ENCODE measurements around the gene MACROD2. TPM values are rescaled to one million over a fixed set of nuclear protein-coding genes. Genes with fewer than 3 reads are reported as not detected.

Gene MACROD2
- polyA plus RNA-seq, 1 donor, result 2.7 TPM

- no peak for DNase-seq (ENCODE audit: low read depth)
Measured at GRCh38 chr20:15205719-15206118, 1210.4 kb downstream of the MACROD2 start.

GRCh38 chr20:15209537-15209936 is 1214.2 kb downstream of the MACROD2 start:
- DNase-seq (ENCODE audit: low read depth), result no peak

DNA sequence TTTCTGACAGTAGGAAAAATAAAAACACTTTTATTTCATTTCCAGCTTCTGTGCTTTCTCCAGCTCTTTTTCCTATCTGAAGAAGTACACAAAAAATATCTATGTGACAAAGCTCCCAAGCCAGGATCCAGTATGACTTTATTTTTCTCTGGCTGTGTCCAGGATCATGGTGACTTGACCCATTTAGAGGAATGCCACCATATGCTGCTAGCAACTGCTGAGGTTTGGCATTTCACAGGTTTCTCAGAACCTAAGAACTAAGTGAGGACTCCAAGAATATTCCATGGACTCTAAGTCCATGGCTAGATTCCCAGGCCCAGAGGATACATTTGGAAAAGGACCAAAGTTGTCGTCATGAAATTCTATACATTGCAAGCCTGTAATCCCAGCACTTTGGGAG is 1218.7 kb downstream of the MACROD2 start:
- no peak for DNase-seq (ENCODE audit: low read depth)

DNA sequence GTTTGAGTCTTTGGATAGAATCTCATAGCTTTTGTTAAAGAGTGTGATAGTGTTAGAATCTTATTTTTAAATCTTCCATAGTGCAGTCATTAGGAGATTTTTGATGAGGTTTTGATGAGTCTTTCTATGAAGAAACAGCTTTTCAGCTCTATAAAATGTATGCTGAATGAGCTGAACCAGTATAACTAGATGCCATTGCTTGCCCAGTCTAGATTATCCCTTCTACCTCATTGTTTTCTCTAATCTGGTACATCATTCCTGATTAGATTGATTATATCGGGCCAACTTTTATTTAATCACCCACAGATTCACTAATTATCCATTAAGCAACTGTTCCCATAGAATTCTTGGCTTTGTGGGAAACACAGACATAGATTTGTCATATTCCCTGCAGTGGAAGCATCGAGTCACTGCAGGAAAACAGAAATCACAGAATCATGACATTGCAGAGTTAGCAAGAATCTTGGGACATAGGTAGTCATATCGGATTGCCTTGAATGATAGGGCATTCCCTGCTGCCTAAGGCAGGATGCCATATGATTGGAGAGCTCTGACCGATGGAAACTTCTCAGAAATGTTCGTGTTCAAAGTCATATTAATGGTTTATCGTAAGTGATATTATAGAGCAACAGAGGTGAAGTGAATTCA is 1224.8 kb downstream of the MACROD2 start:
- DNase-seq (ENCODE audit: low read depth), result no peak

DNA sequence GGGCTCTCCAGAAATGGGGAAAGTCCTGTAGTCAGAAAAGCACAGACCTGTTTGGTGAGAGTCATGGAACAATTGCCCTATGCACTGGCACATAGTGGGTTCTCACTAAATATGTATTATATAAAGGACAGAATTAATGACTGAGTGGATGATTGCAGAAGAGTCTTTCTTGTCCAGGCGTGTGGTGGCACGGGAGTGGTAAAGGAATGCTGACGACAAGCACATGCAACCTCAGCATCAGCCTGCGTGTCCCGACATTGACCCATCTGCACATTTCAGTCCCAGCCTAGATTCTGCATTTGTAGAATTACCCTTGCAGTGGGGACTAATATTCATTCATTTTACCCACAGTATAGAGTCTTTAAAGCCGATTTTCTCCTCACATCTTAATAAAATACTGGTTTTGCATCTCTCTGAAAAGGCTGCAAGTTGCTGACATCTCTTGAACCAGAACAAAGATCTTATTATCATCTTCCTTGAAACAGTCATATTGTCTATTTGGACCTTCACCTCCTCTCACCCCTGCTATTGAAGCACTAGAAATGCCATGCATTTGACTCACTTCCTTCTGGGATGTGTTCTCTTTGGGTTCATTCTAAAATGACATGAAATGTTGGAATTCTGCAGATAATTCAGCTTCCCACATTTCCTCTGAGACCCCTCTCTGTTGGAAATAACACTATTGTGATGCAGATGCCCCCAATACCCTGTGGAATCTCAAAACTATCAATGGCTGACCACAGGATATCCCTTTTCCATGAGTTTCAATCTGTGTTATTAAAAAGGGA is 1225.7 kb downstream of the MACROD2 start:
- no peak for DNase-seq (ENCODE audit: low read depth)

- DNase-seq (ENCODE audit: low read depth), result no peak
Measured at GRCh38 chr20:15222502-15223330, 1227.4 kb downstream of the MACROD2 start.

- DNase-seq (ENCODE audit: low read depth), result no peak
Measured at GRCh38 chr20:15224199-15224598, 1228.9 kb downstream of the MACROD2 start.

- no peak for DNase-seq (ENCODE audit: low read depth)
Measured at GRCh38 chr20:15227102-15227501, 1231.8 kb downstream of the MACROD2 start.

DNA sequence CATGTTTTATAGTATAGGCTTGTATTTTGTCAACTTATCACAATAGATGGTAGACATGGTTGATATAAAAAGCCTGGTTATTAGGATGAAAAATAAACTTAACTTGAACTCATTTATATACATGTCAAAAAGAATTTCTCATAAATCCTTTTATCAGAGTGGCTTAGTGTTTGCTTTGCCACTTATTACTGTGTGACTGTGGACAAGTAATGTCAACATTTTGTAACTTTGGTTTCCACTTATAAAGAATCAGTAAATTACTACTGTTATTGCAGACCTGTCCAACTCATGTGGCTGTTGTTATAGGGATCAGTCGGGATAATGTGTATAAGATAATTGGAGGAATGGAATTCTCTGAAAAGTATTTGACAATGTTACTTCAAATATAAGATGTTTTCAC is 1236.9 kb downstream of the MACROD2 start:
- DNase-seq (ENCODE audit: low read depth), result no peak

- no peak for DNase-seq (ENCODE audit: low read depth)
Measured at GRCh38 chr20:15235471-15236198, 1240.3 kb downstream of the MACROD2 start.

GRCh38 chr20:15236812-15237211 is 1241.5 kb downstream of the MACROD2 start:
- DNase-seq (ENCODE audit: low read depth), result no peak

GRCh38 chr20:15239542-15240206 is 1244.4 kb downstream of the MACROD2 start:
- DNase-seq (ENCODE audit: low read depth), result no peak

DNA sequence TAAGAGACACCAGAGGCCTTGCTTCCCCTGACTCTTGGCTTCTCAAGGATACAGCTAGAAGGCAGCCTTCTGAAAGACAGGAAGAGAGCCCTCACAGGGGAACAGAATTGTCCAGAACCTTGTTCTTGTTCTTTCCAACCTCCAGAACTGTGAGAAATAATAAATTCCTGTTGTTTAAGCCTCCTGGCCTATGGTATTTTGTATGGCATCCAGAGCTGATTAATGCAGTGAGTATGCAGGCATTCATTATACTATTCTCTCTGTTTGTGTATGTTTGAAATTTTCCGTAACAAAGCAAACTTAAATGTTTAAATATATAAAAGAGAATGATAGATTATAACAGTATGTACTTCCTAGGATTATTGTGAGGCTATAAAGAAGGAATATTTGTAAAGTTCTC is 1245.5 kb downstream of the MACROD2 start:
- DNase-seq (ENCODE audit: low read depth), result no peak

DNA sequence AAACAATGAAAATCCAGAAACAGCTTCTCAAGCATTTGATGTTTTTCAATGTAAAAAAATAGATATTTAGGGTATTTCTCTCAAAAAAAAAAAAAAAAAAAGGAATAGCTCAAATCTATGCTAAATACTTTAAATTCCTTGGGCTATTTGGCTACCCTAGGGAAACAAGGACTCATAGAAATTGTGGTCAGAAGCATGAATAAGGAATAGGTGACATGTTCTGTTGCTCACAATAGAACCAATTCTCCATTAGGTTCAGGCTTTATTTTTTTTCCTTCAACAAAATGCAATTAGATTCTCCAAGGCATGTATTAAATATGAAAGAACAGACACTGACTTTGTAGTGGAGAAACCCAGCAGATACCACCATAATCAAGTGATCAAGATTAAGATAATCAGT is 1246.4 kb downstream of the MACROD2 start:
- DNase-seq (ENCODE audit: low read depth), result no peak

DNA sequence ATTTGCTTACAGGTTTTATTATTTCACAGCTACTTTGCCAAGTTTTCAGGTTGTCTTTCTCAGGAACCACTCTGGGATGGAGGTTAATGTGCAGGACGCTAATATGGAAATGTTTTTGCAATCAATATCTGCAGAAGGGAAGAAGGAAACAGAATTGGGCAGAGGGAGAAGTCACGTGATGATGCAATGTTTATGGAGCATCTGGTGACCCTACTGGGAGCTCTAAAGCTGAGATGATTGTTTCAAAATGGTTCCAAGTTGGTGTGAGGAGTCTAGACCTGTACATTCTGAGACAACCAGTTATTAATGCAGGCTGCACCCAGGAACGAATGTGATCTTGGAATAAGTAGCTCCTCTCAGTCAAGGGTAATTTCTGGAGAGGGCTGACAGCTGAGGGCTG is 1247.5 kb downstream of the MACROD2 start:
- DNase-seq (ENCODE audit: low read depth), result no peak

GRCh38 chr20:15245896-15246295 is 1250.6 kb downstream of the MACROD2 start:
- no peak for DNase-seq (ENCODE audit: low read depth)

DNA sequence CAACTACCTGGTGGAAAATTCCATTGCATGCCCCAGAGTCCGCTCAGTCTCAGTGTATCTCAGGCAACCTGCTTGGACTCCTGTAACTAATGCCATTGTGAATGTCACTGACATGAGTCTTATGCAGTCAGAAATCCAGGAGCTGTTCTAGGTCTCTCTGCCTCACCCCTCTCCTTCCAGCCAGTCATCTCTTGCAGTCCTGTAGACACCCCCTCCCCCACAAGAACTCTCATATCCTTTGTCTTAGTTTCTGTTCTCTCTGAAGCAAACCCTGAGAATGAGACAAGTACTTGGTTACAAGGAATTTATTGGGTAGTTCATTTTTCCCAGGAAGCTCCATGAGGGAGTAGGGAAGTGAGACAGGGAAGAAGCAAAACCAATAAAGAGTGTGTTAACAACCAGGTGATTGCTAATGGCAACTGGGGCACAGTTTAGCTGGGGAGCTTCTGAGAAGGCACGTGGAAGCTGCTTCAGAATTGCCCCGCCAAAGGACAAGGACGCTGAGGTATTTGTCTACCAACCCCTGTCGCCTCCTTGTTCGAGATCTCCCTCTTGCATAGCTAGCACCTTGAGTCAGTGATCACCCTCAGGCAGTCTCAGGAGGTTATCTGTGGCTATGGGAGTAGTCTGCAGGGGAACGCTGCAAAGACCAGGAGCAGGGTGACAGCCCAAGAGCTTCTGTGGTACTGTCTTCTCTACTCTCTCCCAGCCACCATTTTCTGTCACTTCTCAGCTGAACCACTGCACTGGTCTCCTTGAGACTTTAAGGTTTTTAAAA is 1253.5 kb downstream of the MACROD2 start:
- DNase-seq (ENCODE audit: low read depth), result no peak

DNA sequence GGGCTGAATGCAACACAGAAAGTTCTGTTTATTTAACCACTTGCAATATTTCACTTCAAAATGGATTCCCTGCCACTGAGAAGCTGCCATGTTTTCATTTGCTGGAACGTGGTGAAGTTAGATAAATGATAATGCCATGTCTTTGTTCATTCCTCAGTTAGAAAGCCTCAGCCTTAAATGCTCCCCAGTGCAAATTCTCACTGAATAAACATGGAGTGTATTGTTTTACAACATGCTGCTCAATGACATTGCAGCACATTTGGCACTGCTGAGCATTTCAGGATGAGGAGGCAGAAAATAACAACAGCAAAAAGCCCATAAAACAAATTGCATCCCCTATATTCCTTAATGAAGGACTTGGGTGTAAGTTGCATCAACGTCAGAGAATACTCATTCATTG is 1255.9 kb downstream of the MACROD2 start:
- no peak for DNase-seq (ENCODE audit: low read depth)

DNA sequence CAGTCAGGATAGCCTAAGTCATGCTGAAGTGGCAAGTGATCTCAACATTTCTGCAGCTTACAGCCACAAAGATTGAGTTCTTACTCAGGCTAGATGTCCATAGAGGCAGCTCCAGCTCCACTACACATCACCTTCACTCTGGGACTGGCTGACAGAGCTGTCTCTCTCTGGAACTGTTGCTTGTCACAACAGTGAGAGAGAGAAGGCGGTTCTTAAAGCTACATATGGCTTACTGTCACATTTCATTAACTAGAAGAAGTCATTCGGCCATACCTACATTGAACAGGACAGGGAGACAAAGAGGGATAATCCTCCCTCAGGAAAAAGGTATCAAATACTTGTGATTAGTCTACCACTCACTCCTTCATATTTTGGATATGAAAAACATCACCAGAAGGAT is 1257.0 kb downstream of the MACROD2 start:
- no peak for DNase-seq (ENCODE audit: low read depth)

- no peak for DNase-seq (ENCODE audit: low read depth)
Measured at GRCh38 chr20:15253431-15253830, 1258.1 kb downstream of the MACROD2 start.
